ENCODE measurements around the gene DCN. TPM values are rescaled to one million over a fixed set of nuclear protein-coding genes. Genes with fewer than 3 reads are reported as not detected.

DCN gene
- total RNA-seq, 1 donor from 2014 or later, result 1.4 TPM

DNA sequence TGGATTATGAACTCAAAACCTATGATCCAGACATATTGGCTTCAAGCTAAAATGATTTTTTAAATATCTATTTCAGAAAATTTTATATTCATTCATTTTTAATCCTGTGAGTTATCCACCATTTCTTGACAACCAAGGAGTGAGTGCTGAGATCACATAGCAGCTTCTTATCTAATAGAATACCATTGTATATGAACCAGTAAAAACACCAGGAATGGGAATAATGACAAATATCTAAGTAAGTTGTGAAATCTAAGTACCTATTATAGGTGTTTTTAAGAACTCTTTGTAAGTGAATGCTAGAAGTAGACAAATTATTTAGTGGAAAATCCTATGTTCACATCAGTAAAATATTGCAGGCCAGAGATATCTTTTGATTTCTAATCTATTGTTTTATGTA is 79.5 kb downstream of the DCN start:
- DNase-seq (ENCODE audit: low read depth, low spot score), result no peak

DNA sequence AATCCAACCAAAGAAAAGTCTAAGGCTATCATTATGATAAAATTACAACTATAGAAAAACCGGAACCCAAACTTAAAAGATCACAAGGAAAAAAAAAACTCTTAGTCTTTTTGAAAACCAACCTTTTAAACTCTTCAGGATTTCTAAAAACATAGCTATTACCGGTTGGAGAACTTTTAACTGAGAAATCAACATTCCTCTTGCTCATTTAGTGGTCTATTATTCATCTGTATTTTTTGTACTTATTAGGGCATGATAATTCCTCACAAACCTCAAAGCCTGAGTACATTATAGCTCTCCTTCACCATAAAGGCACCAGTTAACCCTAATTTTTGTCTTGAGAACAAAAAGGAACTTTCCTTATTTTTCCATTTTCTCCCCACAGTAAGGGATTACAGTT is 81.7 kb downstream of the DCN start:
- DNase-seq (ENCODE audit: low read depth, low spot score), result no peak

DNA sequence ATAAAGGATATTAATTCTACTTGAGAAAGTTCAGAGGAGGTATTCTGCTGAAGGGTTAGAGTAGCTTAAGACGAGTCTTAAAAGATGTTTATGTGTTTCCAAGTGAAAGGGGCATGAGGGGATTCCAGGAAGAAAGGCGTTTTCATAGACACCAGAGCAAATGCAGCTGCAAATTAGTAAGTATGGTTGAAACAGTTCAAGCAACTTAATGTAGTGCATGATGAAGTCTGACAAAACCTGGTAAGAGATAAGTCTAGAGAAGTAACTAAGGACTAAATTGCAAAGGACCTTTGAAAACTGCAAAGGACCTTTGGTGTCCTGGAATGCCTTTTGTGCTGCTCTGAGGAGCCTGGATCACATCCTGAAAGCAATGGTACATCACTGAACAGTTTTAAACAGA is 82.8 kb downstream of the DCN start:
- DNase-seq (ENCODE audit: low read depth, low spot score), result no peak

DNA sequence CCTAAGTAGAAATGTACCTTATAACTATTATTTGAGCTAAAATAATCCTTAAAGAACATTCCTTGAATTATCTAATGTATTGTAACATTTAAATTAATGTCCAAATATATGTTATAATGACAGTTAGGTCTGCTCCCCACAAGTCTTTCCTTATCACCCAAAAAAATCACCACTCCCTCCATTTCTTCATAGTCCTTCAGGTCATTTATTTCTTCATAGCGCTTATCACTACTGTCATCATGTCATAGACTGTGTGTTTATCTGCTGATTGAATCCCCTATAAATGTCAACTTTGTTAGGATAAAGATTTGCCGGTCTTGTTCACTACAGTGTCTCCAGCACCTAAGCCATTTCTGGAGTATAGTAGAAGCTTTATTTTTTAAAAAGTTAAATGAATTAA is 83.3 kb downstream of the DCN start:
- no peak for DNase-seq (ENCODE audit: low read depth, low spot score)

DNA sequence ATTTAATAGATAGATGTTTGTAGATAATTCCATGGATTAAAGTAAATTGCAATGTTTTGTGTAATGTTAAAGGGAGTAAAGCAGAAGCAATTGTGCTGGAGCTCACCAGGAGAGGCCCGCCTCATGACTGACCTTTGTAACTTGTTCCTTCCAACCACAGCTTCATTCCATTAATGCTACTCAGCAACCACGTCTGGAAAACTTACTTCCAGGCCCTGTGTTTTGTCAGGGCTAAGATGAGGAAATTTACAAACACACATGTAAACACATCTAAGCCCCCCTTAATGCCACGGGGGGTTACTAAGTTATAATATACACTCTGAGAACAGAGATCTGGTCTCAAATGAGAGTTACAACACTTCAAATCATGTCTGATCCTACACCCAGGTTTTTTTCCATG is 83.7 kb downstream of the DCN start:
- DNase-seq (ENCODE audit: low read depth, low spot score), result no peak

DNA sequence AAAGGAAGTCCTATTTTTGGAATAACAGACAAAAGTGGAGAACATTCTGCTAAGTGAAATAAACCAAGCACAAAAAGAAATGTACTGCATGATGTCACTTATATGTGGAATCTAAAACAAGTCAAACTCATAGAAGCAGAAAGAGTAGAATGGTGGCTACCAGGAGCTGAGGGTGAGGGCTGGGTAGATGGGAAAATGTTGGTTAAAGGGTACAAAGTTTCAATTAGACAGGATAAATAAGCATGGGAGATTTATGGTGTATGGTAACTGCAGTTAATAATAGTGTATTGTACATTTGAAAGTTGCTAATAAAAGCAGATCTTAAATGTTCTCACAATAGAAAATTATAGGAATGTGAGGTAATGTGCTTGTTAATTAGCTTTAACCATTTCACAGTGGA is 84.2 kb downstream of the DCN start:
- no peak for DNase-seq (ENCODE audit: low read depth, low spot score)

DNA sequence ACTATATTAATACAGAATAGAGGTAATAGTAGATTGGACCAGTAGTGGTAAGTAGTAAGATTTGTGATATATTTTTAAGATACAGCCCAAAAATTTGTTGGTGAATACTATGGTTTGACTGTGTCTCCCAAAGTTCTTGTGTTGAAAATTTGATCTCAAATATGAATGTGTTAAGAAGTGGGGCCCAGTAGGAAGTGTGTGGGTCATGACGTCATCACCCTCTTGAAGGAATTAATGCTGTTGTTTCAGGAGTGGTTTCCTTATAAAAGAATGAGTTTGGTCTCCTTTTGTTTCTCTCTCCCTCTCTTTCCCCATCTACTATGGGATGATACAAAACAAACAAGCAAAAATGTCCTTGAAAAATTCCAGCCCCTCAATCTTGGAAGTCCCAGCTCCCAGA is 87.7 kb downstream of the DCN start:
- no peak for DNase-seq (ENCODE audit: low read depth, low spot score)

DNA sequence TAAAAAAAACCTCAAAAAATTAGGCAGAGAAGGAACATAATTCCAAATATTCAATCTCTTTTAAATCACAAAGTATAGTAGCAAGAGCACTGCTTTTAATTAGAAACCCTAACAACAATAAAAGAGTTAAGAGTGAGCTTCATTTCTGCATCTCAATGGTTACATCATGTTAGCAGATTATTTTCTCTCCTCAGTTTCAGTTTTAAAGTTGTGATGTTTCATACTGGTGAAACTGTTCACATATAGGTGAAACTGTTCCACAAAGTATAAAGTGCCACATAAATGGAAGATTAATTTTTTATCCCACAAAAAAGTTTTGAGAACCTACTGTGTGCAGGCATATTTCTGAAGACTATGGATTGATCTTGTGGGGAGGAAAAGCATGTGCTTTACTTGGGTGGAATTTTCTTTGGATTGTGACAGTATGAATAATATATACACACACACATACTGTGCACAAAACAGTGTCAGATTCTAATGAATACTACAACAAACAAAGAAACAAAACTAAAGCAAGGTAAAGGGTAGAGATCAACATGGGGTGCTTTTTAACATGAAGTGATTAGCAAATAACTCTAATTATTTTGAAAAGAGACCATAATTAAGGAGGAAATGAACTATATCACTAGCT is 88.5 kb downstream of the DCN start:
- no peak for DNase-seq (ENCODE audit: low read depth, low spot score)

DNA sequence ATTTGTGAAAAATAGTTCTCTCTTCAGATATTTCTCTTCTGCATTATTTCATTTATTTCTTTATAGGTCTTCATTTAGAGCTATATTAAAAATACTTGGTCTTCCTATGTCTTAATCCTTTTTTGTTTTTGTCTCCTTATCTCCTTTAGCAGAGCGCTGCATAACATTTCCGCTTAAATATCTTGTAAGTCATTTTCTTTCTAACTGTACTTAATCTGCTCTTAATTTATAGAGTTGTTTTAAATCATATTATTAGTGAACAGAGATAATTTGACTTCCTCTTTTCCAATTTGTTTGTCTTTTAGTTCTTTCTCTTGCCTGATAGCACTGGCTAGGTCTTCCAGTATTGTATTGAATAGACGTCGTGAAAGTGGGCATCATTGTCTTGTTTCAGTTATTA is 89.3 kb downstream of the DCN start:
- no peak for DNase-seq (ENCODE audit: low read depth, low spot score)

DNA sequence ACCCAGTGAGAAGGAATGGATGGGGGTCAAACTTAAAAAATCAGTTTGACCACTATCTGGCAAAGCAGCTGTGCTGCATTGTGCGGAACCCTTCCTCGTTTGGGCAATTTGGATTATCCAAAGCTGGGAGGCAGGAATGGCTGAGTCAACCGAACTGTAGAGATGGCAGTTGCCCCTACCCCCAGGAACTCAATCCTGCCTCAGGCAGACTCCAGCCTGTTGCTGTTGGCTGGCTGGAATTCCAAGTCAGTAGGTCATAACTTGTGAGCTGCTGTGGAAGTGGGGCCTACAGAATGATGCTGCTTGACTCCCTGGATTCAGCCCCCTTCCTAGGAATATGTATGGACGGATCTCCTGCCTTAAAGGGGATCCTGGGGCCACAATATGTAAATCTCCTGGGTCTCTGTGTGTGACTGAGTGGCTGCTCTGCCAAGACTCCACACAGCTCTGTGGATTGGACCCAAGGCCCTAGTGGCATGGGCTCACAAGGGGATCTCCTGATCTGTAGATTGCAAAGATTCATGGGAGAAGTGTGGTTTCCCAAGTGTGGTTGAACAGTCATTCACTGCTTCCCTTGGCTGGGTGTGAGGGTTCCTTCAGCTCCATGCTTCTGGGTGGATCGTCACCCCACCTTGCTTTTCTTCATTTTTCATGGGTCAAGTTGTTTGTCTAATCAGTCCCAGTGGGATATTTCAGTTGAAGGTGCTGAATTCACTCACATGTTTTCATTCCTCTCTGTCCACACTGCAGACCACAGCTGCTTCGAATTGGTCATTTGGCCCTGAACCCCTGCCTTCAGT is 90.5 kb downstream of the DCN start:
- DNase-seq (ENCODE audit: low read depth, low spot score), result no peak

Other genes with a start within 250 kb of the DCN start
- not detected in 2 replicates for gene CCER1, start 227.6 kb downstream of the DCN start, total RNA-seq
- not detected in 2 replicates for gene EPYC, start 177.8 kb downstream of the DCN start, total RNA-seq
- not detected in 2 replicates for gene KERA, start 124.8 kb downstream of the DCN start, total RNA-seq
- 0.07 and 0.46 TPM in 2 replicates for gene LUM, start 71.3 kb downstream of the DCN start, total RNA-seq

Measured in pulmonary artery endothelial cell (primary cell).